ENCODE data around the gene DCAF12. TPM values are rescaled to one million over a fixed set of nuclear protein-coding genes. Genes with fewer than 3 reads are reported as not detected.
A peak's percentile ranks its signal among the peaks of the same experiment; 100 is the strongest.

Gene DCAF12
- total and polyA plus RNA-seq, 2 of the 4 experiments (the other 2 are of a cell fraction): 7.2 to 17.1 TPM

- H4K20me1 ChIP-seq (ENCODE audit: insufficient read depth, low read length): peaks cover 4% of the 10 kb centered on the region; the same call in 1 of the 2 replicates
- no peak overlapping the region for H2BK20ac ChIP-seq (ENCODE audit: low read depth, low read length)
- H3K27me3 ChIP-seq (ENCODE audit: control insufficient read depth, insufficient read depth, low read length): no peaks in the 10 kb centered on the region
- no peak overlapping the region for H2AFZ ChIP-seq (replicated peaks; ENCODE audit: low read length, poor library complexity)
- ChIA-PET CTCF (interaction anchor here (0.6 to 1.3 kb wide), 2 partner anchors 183 to 257 kb away, joined by 3 to 5 read pairs; no protein-coding TSS in a partner anchor), POLR2A (ENCODE audit: unreplicated experiment) (no interaction called here)
- no peak overlapping the region; the same call in 1 of the 2 replicates for H2BK120ac ChIP-seq (ENCODE audit: low read depth, low read length)
- no peak overlapping the region for H4K5ac ChIP-seq (ENCODE audit: low read depth, low read length)
- no peak overlapping the region for H3K4ac ChIP-seq (ENCODE audit: low read depth, low read length)
- WGBS, 2 experiments (ENCODE audit: extremely low coverage in 2 of 2, insufficient read length in 1 of 2): no CpG with 5 or more reads among the region's 5 CpGs
- ATAC-seq (ENCODE audit: low read depth) (no peak), DNase-seq (peak; percentile 67)
- peaks cover 14% of the 10 kb centered on the region for H3K4me1 ChIP-seq (ENCODE audit: control insufficient read depth, insufficient read depth, low read length)
- peaks cover 10% of the 10 kb centered on the region for H3K9me1 ChIP-seq (ENCODE audit: insufficient read depth, low read length)
- H3K27ac ChIP-seq (ENCODE audit: insufficient read depth, low read length): peak overlapping the region; percentile 62; the same call in 1 of the 2 replicates
- H3K4me3 ChIP-seq (ENCODE audit: insufficient read depth, low read depth, low read length): no peak overlapping the region
- H3K79me1 ChIP-seq (ENCODE audit: low read depth in 1 of 2, low read length in 2 of 2): no peaks in the 10 kb centered on the region; a peak in 1 of 4 replicates
- no peak overlapping the region for H3K23ac ChIP-seq (ENCODE audit: low read depth, low read length)
- H3K18ac ChIP-seq (ENCODE audit: low read depth, low read length): peak overlapping the region; percentile 75
- no peak overlapping the region; the same call in 1 of the 2 replicates for H3K14ac ChIP-seq (replicated peaks; ENCODE audit: low read depth, low read length)
- dilution Hi-C loops (cut with HindIII; ENCODE audit: low sequenced_read_pairs, unreplicated experiment): no loop called here
- H2AK9ac ChIP-seq (replicated peaks; ENCODE audit: low read depth, low read length, poor library complexity): no peak overlapping the region
- TF ChIP-seq NFE2L2 (IDR thresholded peaks at IDR 0.05; ENCODE audit: low read depth, low read length): no peak
- no peak for TF ChIP-seq POLR2A (IDR thresholded peaks at IDR 0.05; ENCODE audit: low read depth, low read length)
- TF ChIP-seq MAZ (IDR thresholded peaks at IDR 0.05; ENCODE audit: borderline replicate concordance, low read depth, low read length): no peak
- no peak for TF ChIP-seq MXI1 (IDR thresholded peaks at IDR 0.05; ENCODE audit: borderline replicate concordance, low read depth, low read length)
- no peak for TF ChIP-seq MAFK (IDR thresholded peaks at IDR 0.05; ENCODE audit: low read depth, low read length)
- no peak for TF ChIP-seq RCOR1 (IDR thresholded peaks at IDR 0.05; ENCODE audit: insufficient replicate concordance, low read length)
- TF ChIP-seq BHLHE40 (IDR thresholded peaks at IDR 0.05; ENCODE audit: low read depth, low read length): no peak
- TF ChIP-seq CHD1 (IDR thresholded peaks at IDR 0.05; ENCODE audit: low read depth, low read length): no peak
- BruUV-seq (replicated peaks): no TSS peak
- H2AK5ac ChIP-seq (ENCODE audit: low read depth, low read length): 0 out of 2 replicates have a peak overlapping the region, but pooled peaks have one; percentile 5
- no peak overlapping the region for H3K56ac ChIP-seq (ENCODE audit: extremely low read depth, insufficient read depth, low read length)
- no peak overlapping the region for H2BK15ac ChIP-seq (ENCODE audit: low read depth, low read length)
- no peaks in the 10 kb centered on the region for H3K36me3 ChIP-seq (ENCODE audit: control insufficient read depth, insufficient read depth, low read length)
- H4K91ac ChIP-seq (ENCODE audit: insufficient read depth, low read depth, low read length): no peak overlapping the region
- in situ Hi-C loops (cut with MboI; ENCODE audit: low sequenced_read_pairs): no loop called here
- H3K9ac ChIP-seq (ENCODE audit: low read depth, low read length): no peak overlapping the region; the same call in 1 of the 2 replicates
- no peak overlapping the region; a peak in 1 of 4 replicates for H4K8ac ChIP-seq (ENCODE audit: low read depth in 2 of 2, low read length in 2 of 2)
- no peak overlapping the region for H2BK5ac ChIP-seq (ENCODE audit: low read depth, low read length, poor library complexity, severe bottlenecking)
- intact Hi-C loops (cut with micrococcal nuclease): loop anchor here (5.0 kb wide), 1 partner anchor 128 kb away; no protein-coding TSS in a partner anchor
- H3K9me3 ChIP-seq (ENCODE audit: control insufficient read depth, insufficient read depth, low read length): no peaks in the 10 kb centered on the region
- peak overlapping the region; percentile 12 for H3K4me2 ChIP-seq (ENCODE audit: low read depth, low read length)
Measured at GRCh38 chr9:34070606-34071324, 55.7 kb downstream of the DCAF12 start.
